ENCODE results near the gene ZNF324B. TPM values are rescaled to one million over a fixed set of nuclear protein-coding genes. Genes with fewer than 3 reads are reported as not detected.
"Not testable (repeated sequence)": the region's sequence is repeated elsewhere in the genome, so short reads cannot be mapped to it uniquely, and the experiment has no call there.

Gene ZNF324B
- total RNA-seq, 1 experiment from 2014 or later = 4.6 TPM

- H3K4me3 Mint-ChIP-seq (ENCODE audit: unreplicated experiment); H3K36me3 ChIP-seq (ENCODE audit: control insufficient read depth, insufficient read depth, low read length); DNase-seq; CTCF ChIA-PET; H3K27me3 ChIP-seq (replicated peaks; ENCODE audit: control insufficient read depth, insufficient read depth, low read length); POLR2A ChIA-PET; H3K27ac Mint-ChIP-seq (ENCODE audit: unreplicated experiment); H3K27me3 Mint-ChIP-seq (ENCODE audit: insufficient read depth, unreplicated experiment); H3K4me3 ChIP-seq (ENCODE audit: low read depth, low read length); BruUV-seq (replicated peaks); H3K36me3 Mint-ChIP-seq (ENCODE audit: insufficient read depth, unreplicated experiment); H3K4me1 ChIP-seq: not testable (repeated sequence)
- peaks cover 19% of the 10 kb centered on the region for H3K4me1 Mint-ChIP-seq (ENCODE audit: low read depth, unreplicated experiment)
- H3K9me3 ChIP-seq = peaks cover 31% of the 10 kb centered on the region
- intact Hi-C loops (cut with micrococcal nuclease; ENCODE audit: unreplicated experiment) = loop anchor here (2.0 kb wide), 1 partner anchor 17 kb away; the partner anchor contains the start of gene ZNF324
- peaks cover 28% of the 10 kb centered on the region for H3K9me3 Mint-ChIP-seq (ENCODE audit: unreplicated experiment)
Observed at GRCh38 chr19:58449980-58450379, 1.4 kb upstream of the ZNF324B start.

GRCh38 chr19:58450856-58451357 lies 515 bp upstream of the ZNF324B start:
- ChIA-PET CTCF (interaction anchor here (1.0 to 1.1 kb wide), 2 partner anchors 15 to 68 kb away, joined by 3 to 9 read pairs; partner anchors contain the start of gene ZBTB45), POLR2A (interaction anchor here (1.2 kb wide), 1 partner anchor 42 kb away, joined by 14 read pairs; the partner anchor contains the start of gene ZNF584)

GRCh38 chr19:58453743-58454142 lies 2.3 kb downstream of the ZNF324B start:
- Mint-ChIP-seq H3K4me3 (ENCODE audit: unreplicated experiment) (no peak overlapping the region), H3K36me3 (ENCODE audit: insufficient read depth, unreplicated experiment) (no peaks in the 10 kb centered on the region), H3K27ac (ENCODE audit: unreplicated experiment) (no peak overlapping the region), H3K27me3 (ENCODE audit: insufficient read depth, unreplicated experiment) (no peaks in the 10 kb centered on the region), H3K9me3 (ENCODE audit: unreplicated experiment) (peaks cover 7% of the 10 kb centered on the region), H3K4me1 (ENCODE audit: low read depth, unreplicated experiment) (peaks cover 19% of the 10 kb centered on the region)
- no peaks in the 10 kb centered on the region for H3K27me3 ChIP-seq (replicated peaks; ENCODE audit: control insufficient read depth, insufficient read depth, low read length)
- H3K36me3 ChIP-seq (ENCODE audit: control insufficient read depth, insufficient read depth, low read length) = no peaks in the 10 kb centered on the region
- ChIA-PET CTCF (no interaction called here), POLR2A (no interaction called here)
- H3K9me3 ChIP-seq = peaks cover 13% of the 10 kb centered on the region
- no peak overlapping the region for H3K4me3 ChIP-seq (ENCODE audit: low read depth, low read length)
- DNase-seq = no peak
- intact Hi-C loops (cut with micrococcal nuclease; ENCODE audit: unreplicated experiment) = no loop called here
- no peak for TF ChIP-seq CTCF (IDR thresholded peaks at IDR 0.05; ENCODE audit: insufficient read depth in 1 of 2, low read depth in 1 of 2, low read length in 1 of 2, severe bottlenecking in 1 of 2, unreplicated experiment in 1 of 2)
- BruUV-seq (replicated peaks) = no TSS peak
- H3K4me1 ChIP-seq = peaks cover 3% of the 10 kb centered on the region; the same call in 1 of the 2 replicates

More at GRCh38 chr19:58450856-58451357, 515 bp upstream of the ZNF324B start:
- peaks cover 3% of the 10 kb centered on the region; the same call in 1 of the 2 replicates for H3K4me1 ChIP-seq
- peaks cover 19% of the 10 kb centered on the region for H3K4me1 Mint-ChIP-seq (ENCODE audit: low read depth, unreplicated experiment)
- no peak for DNase-seq
- peak overlapping the region; percentile 86 for H3K27ac Mint-ChIP-seq (ENCODE audit: unreplicated experiment)
- no peaks in the 10 kb centered on the region for H3K36me3 ChIP-seq (ENCODE audit: control insufficient read depth, insufficient read depth, low read length)
- H3K27me3 ChIP-seq (replicated peaks; ENCODE audit: control insufficient read depth, insufficient read depth, low read length) = no peaks in the 10 kb centered on the region
- no peaks in the 10 kb centered on the region for H3K27me3 Mint-ChIP-seq (ENCODE audit: insufficient read depth, unreplicated experiment)
- BruUV-seq (replicated peaks) = no TSS peak
- H3K9me3 ChIP-seq = peaks cover 31% of the 10 kb centered on the region
- no peak for TF ChIP-seq CTCF (IDR thresholded peaks at IDR 0.05; ENCODE audit: insufficient read depth in 1 of 2, low read depth in 1 of 2, low read length in 1 of 2, severe bottlenecking in 1 of 2, unreplicated experiment in 1 of 2)
- no peaks in the 10 kb centered on the region for H3K36me3 Mint-ChIP-seq (ENCODE audit: insufficient read depth, unreplicated experiment)
- peak overlapping the region; percentile 43 for H3K4me3 ChIP-seq (ENCODE audit: low read depth, low read length)
- intact Hi-C loops (cut with micrococcal nuclease; ENCODE audit: unreplicated experiment) = loop anchor here (1.0 to 2.0 kb wide), 2 partner anchors 16 to 43 kb away; partner anchors contain the start of genes ZNF324 and ZNF584
- peaks cover 28% of the 10 kb centered on the region for H3K9me3 Mint-ChIP-seq (ENCODE audit: unreplicated experiment)
- H3K4me3 Mint-ChIP-seq (ENCODE audit: unreplicated experiment) = peak overlapping the region; percentile 90
